ENCODE measurements around the gene COL7A1.

DNA sequence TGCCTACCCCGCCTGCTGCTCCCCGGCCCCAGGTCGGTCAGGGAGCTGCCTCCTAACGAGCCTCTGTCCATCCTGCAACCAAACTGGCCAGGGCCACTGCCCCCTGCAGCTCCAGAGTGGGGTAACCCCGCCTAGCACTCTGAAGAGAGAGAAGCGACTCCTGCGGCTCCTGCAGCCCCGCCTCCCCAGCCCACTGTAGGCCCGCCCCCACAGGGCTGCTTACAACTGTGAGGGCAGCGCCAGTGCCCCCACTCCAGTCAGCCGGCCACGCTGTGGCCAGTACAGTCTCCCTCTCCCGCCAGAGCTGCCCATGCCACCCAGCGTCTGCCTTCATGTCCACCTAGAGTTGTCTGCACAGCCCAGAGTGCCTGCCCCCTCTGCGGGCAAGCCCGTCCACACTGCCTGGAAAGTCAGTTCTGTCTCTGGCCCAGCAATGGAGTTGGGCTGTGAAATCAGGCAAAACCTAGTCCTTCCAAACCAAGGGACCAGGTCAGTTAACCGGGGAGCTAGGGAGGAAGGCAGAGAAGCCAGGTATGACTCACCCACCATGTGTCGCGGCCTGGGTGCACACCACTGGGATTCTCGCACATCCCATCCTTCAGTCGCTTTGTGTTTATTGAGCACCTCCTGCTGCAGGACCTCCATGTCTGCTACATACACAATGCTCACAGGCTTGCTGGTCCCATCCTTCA lies 33.9 kb downstream of the COL7A1 start:
- TF ChIP-seq, protein P1, sequence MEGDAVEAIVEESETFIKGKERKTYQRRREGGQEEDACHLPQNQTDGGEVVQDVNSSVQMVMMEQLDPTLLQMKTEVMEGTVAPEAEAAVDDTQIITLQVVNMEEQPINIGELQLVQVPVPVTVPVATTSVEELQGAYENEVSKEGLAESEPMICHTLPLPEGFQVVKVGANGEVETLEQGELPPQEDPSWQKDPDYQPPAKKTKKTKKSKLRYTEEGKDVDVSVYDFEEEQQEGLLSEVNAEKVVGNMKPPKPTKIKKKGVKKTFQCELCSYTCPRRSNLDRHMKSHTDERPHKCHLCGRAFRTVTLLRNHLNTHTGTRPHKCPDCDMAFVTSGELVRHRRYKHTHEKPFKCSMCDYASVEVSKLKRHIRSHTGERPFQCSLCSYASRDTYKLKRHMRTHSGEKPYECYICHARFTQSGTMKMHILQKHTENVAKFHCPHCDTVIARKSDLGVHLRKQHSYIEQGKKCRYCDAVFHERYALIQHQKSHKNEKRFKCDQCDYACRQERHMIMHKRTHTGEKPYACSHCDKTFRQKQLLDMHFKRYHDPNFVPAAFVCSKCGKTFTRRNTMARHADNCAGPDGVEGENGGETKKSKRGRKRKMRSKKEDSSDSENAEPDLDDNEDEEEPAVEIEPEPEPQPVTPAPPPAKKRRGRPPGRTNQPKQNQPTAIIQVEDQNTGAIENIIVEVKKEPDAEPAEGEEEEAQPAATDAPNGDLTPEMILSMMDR (IDR thresholded peaks at IDR 0.05) = no peak
- TF ChIP-seq TP53 (CRISPR knock-in tag; IDR thresholded peaks at IDR 0.05) (no peak), ZNF121 (CRISPR knock-in tag; IDR thresholded peaks at IDR 0.05) (no peak), STAT6 (CRISPR knock-in tag; conservative IDR thresholded peaks at IDR 0.05; ENCODE audit: low read depth) (no peak), MAX (CRISPR knock-in tag; IDR thresholded peaks at IDR 0.05) (no peak), ETV6 (CRISPR knock-in tag; IDR thresholded peaks at IDR 0.05) (0 out of 2 replicates have a peak, but pooled peaks have one; percentile 32), ATF1 (CRISPR knock-in tag; IDR thresholded peaks at IDR 0.05) (no peak), CREB1 (CRISPR knock-in tag; IDR thresholded peaks at IDR 0.05) (no peak)
